Stimulated activated CD8-positive, alpha-beta memory T cell treated with anti-CD3 and anti-CD28 coated beads, Interleukin-12 subunit alpha, Interleukin-12 subunit beta, amount 100 ng/mL, for 24 hours (primary cell): ENCODE results near the gene WDFY4.
"Not testable (repeated sequence)": the region's sequence is repeated elsewhere in the genome, so short reads cannot be mapped to it uniquely, and the experiment has no call there.

Source experiments
- DNase-seq: peaks from one replicate; pipeline ENCODE4 v3.0.0-alpha.2; 2020; ENCODE audit errors: extremely low read depth

The WDFY4 gene

GRCh38 chr10:48684792-48685623 lies at the start of gene WDFY4:
WDFY4 (plus strand) TSS chr10:48684873; CDS start chr10:48709733, 24,860 bp downstream.
- DNase-seq: no peak

DNA sequence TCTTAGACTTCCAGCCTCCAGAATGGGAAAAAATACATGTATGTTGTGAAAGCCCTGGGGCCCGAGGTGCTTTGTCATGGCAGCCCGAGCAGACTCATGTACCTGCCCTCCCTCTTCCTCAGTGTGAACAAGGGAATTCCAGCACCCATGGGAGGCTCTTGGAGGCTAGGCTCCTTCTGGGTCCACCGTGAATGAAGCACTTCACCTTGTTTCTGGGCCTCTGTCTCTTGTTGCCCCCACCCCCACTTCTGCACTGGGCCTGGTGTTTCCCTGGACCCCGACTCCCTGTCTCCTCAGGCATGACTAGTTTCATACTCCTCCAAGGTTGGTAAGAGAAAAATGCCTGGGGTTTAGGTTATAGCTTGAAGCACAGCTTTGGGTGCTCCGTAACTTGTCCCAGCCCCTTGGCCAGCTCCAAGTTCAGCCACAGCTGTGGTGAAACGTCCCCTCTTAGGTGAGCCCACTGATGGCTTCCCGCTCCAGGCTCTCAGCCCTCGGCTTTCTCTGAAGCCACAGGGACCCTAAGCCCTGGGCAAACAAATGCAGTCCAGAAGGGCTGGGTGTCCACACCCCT lies 49.6 kb upstream of the WDFY4 start:
- no peak for DNase-seq

- DNase-seq: no peak
These were observed 48.4 kb upstream of the WDFY4 start for GRCh38 chr10:48636231-48636630.

GRCh38 chr10:48636901-48637300 lies 47.8 kb upstream of the WDFY4 start:
- DNase-seq: no peak

DNA sequence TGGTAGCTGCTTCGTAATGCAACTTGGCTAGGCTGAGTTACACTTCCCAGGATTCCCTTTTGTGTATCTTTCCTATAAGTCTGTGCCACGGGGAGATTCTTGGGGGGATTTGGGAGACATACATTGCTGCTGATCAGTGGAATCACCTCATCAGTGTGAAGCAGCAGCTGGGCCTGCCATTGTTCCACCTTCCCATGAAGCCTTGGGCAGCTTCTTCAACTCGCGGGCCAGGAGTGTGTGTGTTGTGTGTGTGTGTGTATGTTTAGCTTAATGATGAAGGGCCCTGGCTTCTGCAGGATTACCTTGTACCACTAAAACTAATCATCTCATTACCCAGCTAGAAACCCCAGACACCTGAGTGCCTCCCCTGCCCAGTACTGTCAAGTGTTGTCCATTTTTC lies 46.5 kb upstream of the WDFY4 start:
- no peak for DNase-seq

- no peak for DNase-seq
These were observed 45.7 kb upstream of the WDFY4 start for GRCh38 chr10:48638739-48639527.

GRCh38 chr10:48639632-48640031 lies 45.0 kb upstream of the WDFY4 start:
- no peak for DNase-seq

DNA sequence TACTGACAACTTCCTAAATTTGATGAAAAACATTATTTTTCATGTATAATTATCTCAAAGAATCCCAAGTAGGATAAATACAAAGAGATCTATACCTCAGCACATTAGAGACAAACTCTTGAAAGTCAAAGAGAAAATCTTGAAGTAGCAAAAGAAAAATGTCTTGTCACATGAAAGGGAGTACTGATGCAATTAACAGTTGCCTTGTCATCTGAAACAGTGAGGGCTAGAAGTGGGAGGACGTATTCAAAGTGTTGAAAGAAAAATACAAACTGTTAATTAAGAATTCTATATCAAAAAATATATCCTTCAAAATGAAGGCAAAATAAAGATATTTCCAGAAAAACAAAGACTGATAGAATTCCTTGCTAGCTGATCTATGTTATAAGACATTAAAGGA lies 44.3 kb upstream of the WDFY4 start:
- no peak for DNase-seq

- not testable (repeated sequence) for DNase-seq
These were observed 43.5 kb upstream of the WDFY4 start for GRCh38 chr10:48641099-48641690.

GRCh38 chr10:48645600-48645999 lies 39.1 kb upstream of the WDFY4 start:
- no peak for DNase-seq

GRCh38 chr10:48647073-48647472 lies 37.6 kb upstream of the WDFY4 start:
- not testable (repeated sequence) for DNase-seq

- DNase-seq: no peak
These were observed 36.3 kb upstream of the WDFY4 start for GRCh38 chr10:48648172-48648942.

DNA sequence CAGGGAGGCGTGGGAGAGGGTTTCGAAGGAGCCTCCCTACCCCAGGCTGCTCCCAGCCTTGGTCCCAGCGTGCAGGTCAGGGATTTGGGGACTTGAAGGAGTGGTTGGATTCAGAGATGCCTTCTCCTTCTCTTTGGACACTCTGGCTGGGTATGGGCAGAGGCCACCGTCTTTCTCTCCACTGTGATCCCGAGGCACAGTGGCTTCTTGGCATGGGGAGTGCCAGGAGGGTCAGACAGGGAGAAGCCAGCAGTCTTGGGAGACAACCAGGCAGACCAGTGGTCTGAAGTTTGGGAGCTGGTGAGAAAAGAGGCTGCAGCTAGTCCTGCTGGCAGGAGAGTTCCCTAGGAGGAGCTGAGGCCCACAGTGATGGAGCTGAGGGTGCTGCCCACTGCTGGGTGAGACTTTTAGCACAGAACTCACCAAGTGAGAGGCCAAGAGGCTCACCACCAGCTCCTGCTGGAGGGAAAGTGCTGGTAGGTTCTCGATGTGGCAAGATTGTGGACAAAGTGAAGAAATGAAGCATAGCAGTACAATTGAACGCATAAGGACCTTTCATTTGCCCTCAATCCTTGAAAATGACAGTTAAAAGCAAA lies 35.2 kb upstream of the WDFY4 start:
- DNase-seq: no peak

DNA sequence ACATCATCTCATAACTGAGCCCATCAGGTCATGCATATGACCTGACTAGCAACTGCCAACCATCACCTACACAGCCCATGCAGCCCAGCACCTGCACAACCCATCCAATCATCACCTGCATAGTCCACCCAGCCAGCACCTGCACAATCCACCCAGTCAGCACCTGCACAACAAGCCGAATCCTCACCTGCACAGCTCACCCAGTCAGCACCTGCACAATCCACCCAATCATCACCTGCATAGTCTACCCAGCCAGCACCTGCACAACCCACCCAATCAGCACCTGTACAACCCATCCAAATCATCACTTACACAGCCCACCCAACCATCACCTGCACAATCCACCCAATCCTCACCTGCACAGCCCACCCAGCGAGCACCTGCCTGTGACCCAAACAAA lies 33.4 kb upstream of the WDFY4 start:
- no peak for DNase-seq

DNA sequence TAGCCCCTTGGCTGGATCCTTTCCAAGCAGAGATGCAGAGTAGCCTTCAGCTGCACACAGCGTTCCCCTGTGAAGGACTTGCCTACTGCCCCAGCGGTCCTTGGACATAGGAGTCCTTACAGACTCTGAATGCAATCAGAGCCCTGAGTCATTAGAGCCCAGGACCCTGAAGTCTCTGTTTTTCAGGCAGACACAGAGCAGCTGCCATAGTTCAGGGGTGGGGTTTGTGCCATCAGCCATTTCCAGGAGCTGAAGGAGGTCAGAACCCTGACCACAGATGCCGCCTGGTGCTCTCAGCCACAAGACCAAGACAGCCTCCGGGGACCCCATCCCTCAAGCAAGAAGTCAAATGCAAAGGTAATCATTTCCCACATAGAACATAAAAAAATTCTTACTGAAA lies 32.8 kb upstream of the WDFY4 start:
- DNase-seq: no peak

DNA sequence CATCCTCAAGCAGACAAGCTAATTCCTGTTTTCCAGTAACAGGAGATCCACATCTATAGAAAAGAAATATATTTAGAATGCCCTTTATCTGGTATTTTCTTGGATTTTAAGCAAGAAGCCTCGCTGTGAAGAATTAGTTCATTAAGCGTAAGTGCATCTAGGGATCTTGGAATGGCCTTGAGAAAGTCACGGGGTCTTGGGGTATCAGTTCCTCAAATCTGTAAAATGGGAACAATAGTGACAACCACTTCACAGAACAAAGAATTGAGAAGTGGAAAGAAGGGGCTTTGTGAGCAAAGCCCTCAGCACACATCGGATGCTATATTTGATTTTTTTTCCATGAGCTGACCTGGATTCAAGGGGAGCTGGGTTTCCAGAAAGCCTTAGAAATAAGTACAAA lies 32.3 kb upstream of the WDFY4 start:
- no peak for DNase-seq

- DNase-seq: no peak
These were observed 31.3 kb upstream of the WDFY4 start for GRCh38 chr10:48653347-48653746.

GRCh38 chr10:48653944-48654698 lies 30.6 kb upstream of the WDFY4 start:
- DNase-seq: no peak

- no peak for DNase-seq
These were observed 29.0 kb upstream of the WDFY4 start for GRCh38 chr10:48655411-48656240.
